Right ventricle myocardium inferior (tissue), 1 donor: ENCODE data around the gene TMEM17. TPM values are rescaled to one million over a fixed set of nuclear protein-coding genes. Genes with fewer than 3 reads are reported as not detected.

Source experiments
- ATAC-seq: fragments of 200-7000 bp; cut with Tn5 transposase; one replicate; pipeline ENCODE4 v1.9.1; 2020; ENCODE audit warnings: mild to moderate bottlenecking, moderate library complexity
- DNase-seq: peaks from one replicate; pipeline ENCODE4 v3.0.0; 2021; ENCODE audit errors: missing footprints
- intact Hi-C: fragments of 100-400 bp; cut with DNase I; formaldehyde crosslinking; loops from one replicate; pipeline ENCODE4 v1.11.0; 2022
- total RNA-seq: library from RNA; stranded (reverse); fragmentation: NEBNext Ultra II Directional; extraction: Animal tissue kit (Norgen Biotek cat#: 25700); gene quantifications from one replicate; pipeline ENCODE4 v1.2.1, GENCODE V29; 2021
- donor health status: DM: no; HTN: yes; CAD: no; lungs with severe emphysema.

TMEM17 gene
- total RNA-seq, 1 donor from 2014 or later = 1.3 TPM

GRCh38 chr2:62461707-62462106, 44.3 kb downstream of the TMEM17 start:
- DNase-seq (no peak), ATAC-seq (no peak)
- intact Hi-C loops = loop anchor here (5.0 kb wide), 1 partner anchor 46 kb away; the partner anchor contains the start of gene TMEM17

- ATAC-seq = no peak
- DNase-seq = no peak
- intact Hi-C loops = loop anchor here (5.0 kb wide), 1 partner anchor 46 kb away; the partner anchor contains the start of gene TMEM17
Observed at GRCh38 chr2:62461017-62461553, 44.9 kb downstream of the TMEM17 start.

GRCh38 chr2:62460175-62460574, 45.8 kb downstream of the TMEM17 start:
- intact Hi-C loops = loop anchor here (5.0 kb wide), 1 partner anchor 47 kb away; the partner anchor contains the start of gene TMEM17
- no peak for DNase-seq

GRCh38 chr2:62459672-62460071, 46.3 kb downstream of the TMEM17 start:
- ATAC-seq = no peak
- intact Hi-C loops = loop anchor here (5.0 kb wide), 2 partner anchors 48 to 248 kb away; partner anchors contain the start of genes EHBP1 and TMEM17
- DNase-seq = no peak

More at GRCh38 chr2:62460175-62460574, 45.8 kb downstream of the TMEM17 start:
- no peak for ATAC-seq

- ATAC-seq (peak; percentile 60), DNase-seq (no peak)
- intact Hi-C loops = loop anchor here (5.0 kb wide), 1 partner anchor 248 kb away; the partner anchor contains the start of gene EHBP1
Observed at GRCh38 chr2:62459106-62459505, 46.9 kb downstream of the TMEM17 start.

- peak; percentile 86 for ATAC-seq
- DNase-seq = no peak
Observed at GRCh38 chr2:62458671-62459081, 47.3 kb downstream of the TMEM17 start.

GRCh38 chr2:62458206-62458641, 47.8 kb downstream of the TMEM17 start:
- intact Hi-C loops = loop anchor here (5.0 kb wide), 1 partner anchor 249 kb away; the partner anchor contains the start of gene EHBP1
- no peak for DNase-seq
- no peak for ATAC-seq

More at GRCh38 chr2:62458671-62459081, 47.3 kb downstream of the TMEM17 start:
- intact Hi-C loops = loop anchor here (5.0 kb wide), 1 partner anchor 249 kb away; the partner anchor contains the start of gene EHBP1

GRCh38 chr2:62457556-62457955, 48.4 kb downstream of the TMEM17 start:
- ATAC-seq (no peak), DNase-seq (no peak)
- intact Hi-C loops = loop anchor here (1.0 to 5.0 kb wide), 2 partner anchors 250 to 318 kb away; partner anchors contain the start of gene EHBP1

- DNase-seq (peak; percentile 84), ATAC-seq (peak; percentile 82)
- intact Hi-C loops = loop anchor here (1.0 to 5.0 kb wide), 2 partner anchors 250 to 318 kb away; partner anchors contain the start of gene EHBP1
Observed at GRCh38 chr2:62456721-62457539, 49.1 kb downstream of the TMEM17 start.

GRCh38 chr2:62455957-62456692, 49.9 kb downstream of the TMEM17 start:
- no peak for ATAC-seq
- intact Hi-C loops = loop anchor here (5.0 kb wide), 1 partner anchor 251 kb away; the partner anchor contains the start of gene EHBP1
- no peak for DNase-seq

GRCh38 chr2:62453955-62454354, 52.0 kb downstream of the TMEM17 start:
- DNase-seq (no peak), ATAC-seq (no peak)
- intact Hi-C loops = no loop called here

GRCh38 chr2:62452701-62453454, 53.1 kb downstream of the TMEM17 start:
- DNase-seq = no peak
- ATAC-seq = no peak
- intact Hi-C loops = no loop called here

GRCh38 chr2:62450716-62451191, 55.2 kb downstream of the TMEM17 start:
- no peak for ATAC-seq
- intact Hi-C loops = no loop called here
- DNase-seq = no peak

Other genes starting within 250 kb of the TMEM17 start
- 25.7 TPM for gene EHBP1, start 199.5 kb upstream of the TMEM17 start, total RNA-seq